Stomach (tissue), 9 donors: ENCODE measurements around the gene SMAD7. TPM values are rescaled to one million over a fixed set of nuclear protein-coding genes. Genes with fewer than 3 reads are reported as not detected.

Experiments used
- DNase-seq, 2 donors: peaks; one replicate each; pipeline versions ENCODE4 v3.0.0 to v3.0.0-alpha.2; 2013 to 2019
- H3K27ac ChIP-seq, 5 donors: fragments of 200-600 bp in 4 of 5; sonication (generic) in 4 of 5; one replicate each; pipeline ENCODE4 v1.5.1; 2013 to 2019; ENCODE audit warnings: mild to moderate bottlenecking in 1 of 5, moderate library complexity in 1 of 5
- H3K27me3 ChIP-seq, 3 donors: fragments of 200-600 bp; sonication (generic); one replicate each; pipeline ENCODE4 v1.5.1; 2017 to 2019; ENCODE audit warnings: mixed run types in 1 of 3
- H3K36me3 ChIP-seq, 4 donors: fragments of 200-600 bp; sonication (generic); 1 replicate in 3 of 4; 2 replicates in 1 of 4; pipeline ENCODE4 v1.5.1; 2016 to 2019
- H3K4me1 ChIP-seq, 4 donors: fragments of 200-600 bp; sonication (generic); one replicate each; pipeline ENCODE4 v1.5.1; 2016 to 2019
- H3K4me3 ChIP-seq, 4 donors: fragments of 200-600 bp; sonication (generic) in 3 of 4; one replicate each; pipeline ENCODE4 v1.5.1; 2016 to 2019; ENCODE audit warnings: mild to moderate bottlenecking in 1 of 4
- H3K9me3 ChIP-seq, 4 donors: fragments of 200-600 bp; sonication (generic); one replicate each; pipeline ENCODE4 v1.5.1; 2016 to 2019
- EP300 ChIP-seq: sonication (generic); formaldehyde crosslinking; IDR thresholded peaks from one replicate; pipeline ENCODE4 v1.6.1; 2017; ENCODE audit warnings: antibody characterized with exemption
- POLR2A ChIP-seq, 4 donors: fragments of 450-650 bp; IDR thresholded peaks; one replicate each; pipeline ENCODE4 v1.6.1; 2016; ENCODE audit warnings: antibody characterized with exemption in 4 of 4, control low read depth in 2 of 4, mild to moderate bottlenecking in 1 of 4, moderate library complexity in 1 of 4
- POLR2AphosphoS5 ChIP-seq, 3 donors: sonication (generic); formaldehyde crosslinking; IDR thresholded peaks; one replicate each; pipeline ENCODE4 v1.6.1; 2016; ENCODE audit warnings: antibody characterized with exemption in 3 of 3
- WGBS, 5 donors: extraction: QIAGEN DNeasy Blood & Tissue Kit in 3 of 5; methylation state at CpG; one replicate each; pipeline versions ENCODE4 v1.1.5 to v1.1.7; 2013 to 2018; 5-methylcytosine and 5-hydroxymethylcytosine counted together
- intact Hi-C: fragments of 100-400 bp; cut with DNase I; formaldehyde crosslinking; loops from one replicate; pipeline ENCODE4 v1.15.1; 2023; ENCODE audit warnings: low total_unique reads
- polyA plus RNA-seq, 3 donors: library from polyadenylated mRNA; stranded (reverse); fragments of 200-250 nt; gene quantifications; one replicate each; pipeline ENCODE4 v1.2.3, GENCODE V29; 2013
- total RNA-seq, 5 donors: library from RNA; depleted of rRNA; stranded (reverse); fragments of >200 nt; gene quantifications; one replicate each; pipeline versions ENCODE4 v1.1.0 to v1.2.3, GENCODE V29; 2014 to 2016
- TF ChIP-seq, protein P1 (sequence below), 7 experiments: fragments of 450-650 bp in 4 of 7; fragments of 200-600 bp in 3 of 7; sonication (generic) in 3 of 7; IDR thresholded peaks; one replicate each; pipeline ENCODE4 v1.5.1; 2016 to 2019; ENCODE audit warnings: antibody characterized with exemption in 7 of 7, control low read depth in 2 of 7, mild to moderate bottlenecking in 1 of 7
- donor health status: healthy with polysubstance abuse.
- donor health status: Bipolar disorder and iron deficiency.
- donor health status: healthy.

SMAD7 gene
- total and polyA plus RNA-seq, 8 donors: 4.5 to 123 (median 10.6) TPM

DNA sequence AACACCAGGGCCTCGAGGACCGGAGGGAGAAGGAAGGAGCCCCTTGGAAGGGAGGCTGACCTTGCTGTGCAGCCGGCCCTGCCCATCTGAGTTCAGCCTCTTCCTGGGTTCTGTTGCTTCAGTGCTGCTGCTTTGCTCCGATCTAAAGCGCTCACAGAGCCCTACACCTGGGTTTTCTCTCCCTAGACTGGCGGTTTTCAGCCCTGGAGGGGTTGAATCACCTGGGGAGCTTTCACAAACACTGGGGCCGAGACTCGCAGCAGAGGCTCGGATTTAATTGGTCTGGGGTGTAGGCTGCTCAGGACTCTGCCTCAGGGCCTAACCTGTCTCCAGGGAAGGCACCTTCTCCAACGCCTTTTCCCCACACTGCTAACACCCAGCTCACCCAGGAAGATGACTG, 40.9 kb upstream of the SMAD7 start:
- Histone ChIP-seq H3K9me3 (no peaks in the 10 kb centered on the region), H3K27me3 (no peaks in the 10 kb centered on the region), H3K27ac (no peak overlapping the region), H3K4me1 (peaks cover 6 to 30% (median 19%) of the 10 kb centered on the region in 4 donors), H3K4me3 (no peak overlapping the region), H3K36me3 (no peaks in the 10 kb centered on the region)
- 89 to 93% (median 92%) methylated on average over 9 to 10 of the region's 10 CpGs for WGBS, 5 donors
- no peak for DNase-seq
- no peak for TF ChIP-seq EP300
- TF ChIP-seq, protein P1, sequence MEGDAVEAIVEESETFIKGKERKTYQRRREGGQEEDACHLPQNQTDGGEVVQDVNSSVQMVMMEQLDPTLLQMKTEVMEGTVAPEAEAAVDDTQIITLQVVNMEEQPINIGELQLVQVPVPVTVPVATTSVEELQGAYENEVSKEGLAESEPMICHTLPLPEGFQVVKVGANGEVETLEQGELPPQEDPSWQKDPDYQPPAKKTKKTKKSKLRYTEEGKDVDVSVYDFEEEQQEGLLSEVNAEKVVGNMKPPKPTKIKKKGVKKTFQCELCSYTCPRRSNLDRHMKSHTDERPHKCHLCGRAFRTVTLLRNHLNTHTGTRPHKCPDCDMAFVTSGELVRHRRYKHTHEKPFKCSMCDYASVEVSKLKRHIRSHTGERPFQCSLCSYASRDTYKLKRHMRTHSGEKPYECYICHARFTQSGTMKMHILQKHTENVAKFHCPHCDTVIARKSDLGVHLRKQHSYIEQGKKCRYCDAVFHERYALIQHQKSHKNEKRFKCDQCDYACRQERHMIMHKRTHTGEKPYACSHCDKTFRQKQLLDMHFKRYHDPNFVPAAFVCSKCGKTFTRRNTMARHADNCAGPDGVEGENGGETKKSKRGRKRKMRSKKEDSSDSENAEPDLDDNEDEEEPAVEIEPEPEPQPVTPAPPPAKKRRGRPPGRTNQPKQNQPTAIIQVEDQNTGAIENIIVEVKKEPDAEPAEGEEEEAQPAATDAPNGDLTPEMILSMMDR (IDR thresholded peaks at IDR 0.05): no peak
- TF ChIP-seq POLR2AphosphoS5 (IDR thresholded peaks at IDR 0.05): no peak
- no peak for TF ChIP-seq POLR2A (IDR thresholded peaks at IDR 0.05)
- intact Hi-C loops: no loop called here

DNA sequence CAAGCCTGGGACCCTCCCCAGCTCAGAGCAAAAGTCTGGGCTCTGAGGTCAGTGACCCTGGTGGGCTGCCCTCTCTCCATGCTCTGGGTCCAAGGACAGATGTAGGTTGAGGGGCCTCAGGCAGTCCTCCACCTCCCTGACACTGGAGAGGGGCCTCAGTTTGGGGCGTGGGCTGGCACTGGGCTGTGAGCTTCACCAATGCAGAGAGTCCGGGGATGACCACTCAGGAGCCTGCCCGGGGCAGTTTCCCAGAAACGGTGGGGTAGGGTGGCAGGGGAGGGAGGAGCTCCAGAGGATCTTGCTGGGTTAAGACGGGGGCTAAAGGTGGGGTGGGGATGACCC, 40.5 kb upstream of the SMAD7 start:
- H3K27me3 ChIP-seq: no peaks in the 10 kb centered on the region
- WGBS, 5 donors: 68 to 88% (median 82%) methylated on average over 5 of the region's 5 CpGs
- intact Hi-C loops: no loop called here
- no peak overlapping the region for H3K4me3 ChIP-seq
- no peaks in the 10 kb centered on the region for H3K36me3 ChIP-seq
- no peaks in the 10 kb centered on the region for H3K9me3 ChIP-seq
- H3K27ac ChIP-seq: no peak overlapping the region
- peaks cover 6 to 28% (median 17%) of the 10 kb centered on the region in 4 donors for H3K4me1 ChIP-seq
- TF ChIP-seq POLR2A (IDR thresholded peaks at IDR 0.05) (no peak), EP300 (no peak), POLR2AphosphoS5 (IDR thresholded peaks at IDR 0.05) (no peak)
- TF ChIP-seq, protein P1 (IDR thresholded peaks at IDR 0.05): no peak
- no peak for DNase-seq

DNA sequence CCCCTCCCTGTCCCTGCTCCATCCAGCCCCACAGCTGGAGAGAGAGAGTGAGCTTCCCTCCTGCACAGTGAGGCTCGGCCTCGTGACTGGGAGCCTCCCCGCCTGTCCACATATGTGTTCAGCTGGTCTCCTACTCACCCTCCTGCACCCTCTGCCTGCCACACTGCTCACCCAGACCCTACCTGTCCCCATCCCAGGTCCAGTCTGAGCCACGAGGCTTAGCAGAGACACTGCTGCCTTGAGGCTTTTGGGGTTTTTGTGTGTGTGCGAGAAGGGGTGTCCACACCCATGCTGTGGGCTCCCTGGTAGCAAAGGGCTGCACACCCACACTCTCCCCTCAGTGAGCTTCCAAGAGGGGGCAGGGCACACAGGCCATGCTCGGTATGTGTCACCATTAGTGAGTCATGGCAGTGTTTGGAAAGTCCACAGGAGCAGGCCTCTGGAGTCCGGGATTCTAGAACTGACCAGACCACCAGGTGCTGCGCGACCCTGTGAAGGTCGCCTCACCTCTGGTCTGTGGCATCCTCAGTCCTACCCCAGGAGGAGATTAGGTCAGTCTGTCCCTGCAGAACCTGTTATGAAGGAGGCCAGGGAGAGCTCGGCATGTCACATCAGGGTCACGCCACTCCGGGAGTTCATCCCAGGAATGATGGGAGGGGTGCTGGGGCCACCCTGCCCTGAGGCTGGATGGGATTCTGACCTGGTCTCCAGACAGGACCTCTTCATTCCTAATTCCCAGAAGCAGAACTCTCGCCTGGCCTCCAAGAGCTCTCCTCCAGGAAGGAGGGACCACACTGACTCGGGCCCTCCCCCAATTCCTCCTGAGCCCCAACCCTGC, 39.9 kb upstream of the SMAD7 start:
- Histone ChIP-seq H3K27me3 (no peaks in the 10 kb centered on the region), H3K4me1 (peaks cover 6 to 28% (median 17%) of the 10 kb centered on the region in 4 donors), H3K36me3 (no peaks in the 10 kb centered on the region), H3K9me3 (no peaks in the 10 kb centered on the region), H3K27ac (no peak overlapping the region), H3K4me3 (no peak overlapping the region)
- TF ChIP-seq POLR2AphosphoS5 (IDR thresholded peaks at IDR 0.05) (no peak), POLR2A (IDR thresholded peaks at IDR 0.05) (no peak), EP300 (no peak)
- TF ChIP-seq, protein P1 (IDR thresholded peaks at IDR 0.05): no peak
- intact Hi-C loops: no loop called here
- WGBS, 5 donors: 82 to 89% (median 83%) methylated on average over 11 to 15 of the region's 15 CpGs
- no peak for DNase-seq

DNA sequence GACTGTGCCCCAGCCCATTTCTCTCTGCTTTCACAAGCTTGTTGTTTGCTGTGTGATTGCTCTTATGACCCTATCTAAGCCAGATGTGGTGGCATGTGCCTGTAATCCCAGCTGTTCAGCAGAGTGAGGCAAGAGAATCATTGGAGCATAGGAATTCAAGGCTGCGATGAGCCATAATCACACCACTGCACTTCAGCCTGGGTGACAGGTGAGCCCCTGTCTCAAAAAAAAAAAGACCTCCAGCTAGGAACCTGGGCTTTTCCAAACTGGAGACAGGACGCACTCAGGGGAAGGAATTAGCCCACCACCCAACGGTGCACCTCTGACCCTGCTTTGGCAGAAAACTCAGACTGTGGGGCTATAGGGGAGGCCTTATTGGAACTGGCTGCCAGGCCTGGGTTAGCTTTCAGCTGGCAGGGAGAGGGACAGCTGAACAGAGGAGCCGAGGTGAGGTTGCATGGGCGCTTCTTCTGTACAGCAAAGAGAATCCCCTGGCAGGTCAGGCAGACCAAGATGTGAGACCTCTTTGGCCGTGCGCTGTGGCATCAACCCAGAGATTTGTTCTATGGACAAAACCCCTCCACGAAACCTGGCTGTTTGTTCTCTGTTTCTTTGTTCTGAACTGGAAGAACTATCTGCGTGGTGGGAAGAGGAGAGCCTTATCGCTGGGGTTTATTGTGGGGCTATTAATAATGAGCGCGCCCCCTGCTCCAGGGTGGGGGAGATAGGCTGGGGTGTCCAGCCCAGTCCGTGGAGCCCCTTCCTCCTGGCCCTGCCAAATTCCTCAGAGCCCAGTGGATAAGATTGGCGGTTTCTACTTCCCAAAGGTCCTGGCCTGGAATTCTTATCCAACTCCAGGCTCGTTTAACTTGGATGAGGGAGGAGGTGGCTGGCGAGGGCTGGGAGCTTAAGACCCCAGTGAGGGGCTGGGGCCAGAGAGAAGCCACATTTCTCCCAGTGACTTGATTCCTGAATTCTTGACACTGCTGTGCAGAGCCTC, 38.8 kb upstream of the SMAD7 start:
- 48 to 70% (median 57%) methylated on average over 15 to 16 of the region's 16 CpGs for WGBS, 5 donors
- no peak for DNase-seq

More for the DNA sequence above, 38.8 kb upstream of the SMAD7 start:
- H3K27ac ChIP-seq: no peak overlapping the region
- intact Hi-C loops: no loop called here
- H3K4me3 ChIP-seq: no peak overlapping the region
- no peaks in the 10 kb centered on the region for H3K27me3 ChIP-seq
- H3K4me1 ChIP-seq: peaks cover 6 to 25% (median 17%) of the 10 kb centered on the region in 4 donors
- TF ChIP-seq, protein P1 (IDR thresholded peaks at IDR 0.05): no peak
- TF ChIP-seq POLR2A (IDR thresholded peaks at IDR 0.05): no peak
- H3K36me3 ChIP-seq: no peaks in the 10 kb centered on the region
- no peaks in the 10 kb centered on the region for H3K9me3 ChIP-seq
